ENCODE data around the gene SHTN1.

Gene SHTN1

DNA sequence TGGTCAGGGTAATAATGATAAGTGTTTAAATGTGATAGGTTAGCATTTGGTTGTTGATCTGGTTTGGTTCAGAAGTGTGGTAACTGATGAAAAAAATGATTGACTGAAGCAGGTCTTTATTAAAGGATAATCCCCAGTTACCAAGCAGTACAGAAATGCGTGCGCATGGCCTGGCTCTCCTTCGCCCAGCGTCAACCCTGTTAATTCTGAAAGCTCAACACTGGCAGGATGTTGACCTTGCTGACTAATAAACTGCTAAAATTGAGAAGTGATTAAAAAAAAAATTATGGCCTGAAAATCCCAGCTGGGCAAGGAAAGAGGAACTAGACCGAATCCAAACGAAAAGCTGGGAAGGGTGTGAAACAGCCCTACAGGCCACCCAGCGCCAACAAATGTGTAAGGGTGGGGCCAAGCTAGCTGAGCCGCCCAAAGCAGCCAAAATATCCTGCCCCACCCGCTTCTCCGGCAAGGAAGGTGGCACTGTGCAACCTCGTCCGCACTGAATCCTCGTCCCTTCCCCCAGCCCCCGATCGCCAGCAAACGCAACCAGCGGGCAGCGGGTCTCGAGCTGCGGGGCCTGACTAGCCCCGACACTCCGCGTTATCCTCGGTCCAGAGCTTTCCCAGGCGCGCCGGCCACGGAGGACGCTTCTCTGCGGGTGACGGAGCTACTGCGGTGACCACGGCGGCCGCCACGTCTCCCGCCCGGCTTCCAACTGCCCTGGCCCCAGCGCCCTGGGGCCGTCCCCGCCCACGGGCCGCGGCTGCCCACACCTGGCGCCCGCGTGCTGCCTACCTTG is 561 bp downstream of the SHTN1 start:
- Histone ChIP-seq H3K27ac (no peak overlapping the region), H3K36me3 (ENCODE audit: insufficient read depth, low read length) (no peaks in the 10 kb centered on the region), H3K9me3 (ENCODE audit: low read depth, low read length) (no peaks in the 10 kb centered on the region), H3K4me3 (peak overlapping the region; percentile 85), H3K9ac (ENCODE audit: insufficient read length) (peak overlapping the region; percentile 74)
- TF ChIP-seq POLR2AphosphoS5 (IDR thresholded peaks at IDR 0.05; ENCODE audit: borderline replicate concordance, low read depth, low read length) (no peak), FOXP2 (optimal IDR thresholded peaks at IDR 0.05; ENCODE audit: control extremely low read depth, extremely low read length, insufficient read depth) (no peak), EZH2 (IDR thresholded peaks at IDR 0.05) (no peak)
- DNase-seq (ENCODE audit: low read depth, low spot score): no peak

DNA sequence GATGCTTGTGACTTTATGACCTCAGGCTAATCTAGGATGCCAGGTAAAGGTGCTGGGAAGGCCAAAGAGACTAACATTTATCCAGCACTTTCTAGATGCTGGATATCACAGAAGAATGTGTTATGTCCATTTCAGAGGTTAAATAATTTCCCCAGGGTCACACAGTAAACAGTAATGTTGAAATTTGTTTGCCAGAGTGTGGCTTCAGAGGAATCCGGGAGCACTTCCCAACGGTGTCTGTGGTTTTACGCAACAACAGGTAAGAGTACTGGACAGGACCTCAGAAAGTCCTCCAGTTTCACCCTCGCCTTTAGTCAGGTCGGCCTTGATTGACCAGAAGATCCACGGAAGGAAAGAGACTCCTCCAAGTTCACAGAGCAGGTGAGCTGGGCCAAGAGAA is 1.7 kb downstream of the SHTN1 start:
- DNase-seq (ENCODE audit: low read depth, low spot score): no peak
- no peaks in the 10 kb centered on the region for H3K9me3 ChIP-seq (ENCODE audit: low read depth, low read length)
- no peaks in the 10 kb centered on the region for H3K36me3 ChIP-seq (ENCODE audit: insufficient read depth, low read length)
- H3K4me3 ChIP-seq: no peak overlapping the region
- TF ChIP-seq POLR2AphosphoS5 (IDR thresholded peaks at IDR 0.05; ENCODE audit: borderline replicate concordance, low read depth, low read length) (no peak), FOXP2 (optimal IDR thresholded peaks at IDR 0.05; ENCODE audit: control extremely low read depth, extremely low read length, insufficient read depth) (no peak)
- no peak overlapping the region for H3K27ac ChIP-seq
- no peak overlapping the region for H3K9ac ChIP-seq (ENCODE audit: insufficient read length)

DNA sequence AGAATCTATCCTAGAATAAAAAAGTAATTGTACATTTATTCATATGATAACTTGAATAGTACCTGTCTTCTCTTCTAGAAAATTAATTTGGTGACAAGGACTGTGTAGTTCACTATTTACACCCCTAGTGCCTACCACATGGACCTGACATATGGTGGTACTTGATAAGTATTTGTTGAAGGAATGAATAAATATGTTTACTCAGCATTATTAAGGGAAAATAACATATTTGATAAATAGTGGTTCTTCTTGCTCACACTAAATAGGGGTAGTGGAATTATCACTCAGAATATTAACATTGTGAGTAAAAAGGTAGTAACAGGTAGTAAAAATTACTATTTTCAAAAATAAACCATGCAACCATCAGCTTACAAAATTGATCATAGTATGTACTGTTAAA is 2.8 kb downstream of the SHTN1 start:
- no peak overlapping the region for H3K9ac ChIP-seq (ENCODE audit: insufficient read length)

DNA sequence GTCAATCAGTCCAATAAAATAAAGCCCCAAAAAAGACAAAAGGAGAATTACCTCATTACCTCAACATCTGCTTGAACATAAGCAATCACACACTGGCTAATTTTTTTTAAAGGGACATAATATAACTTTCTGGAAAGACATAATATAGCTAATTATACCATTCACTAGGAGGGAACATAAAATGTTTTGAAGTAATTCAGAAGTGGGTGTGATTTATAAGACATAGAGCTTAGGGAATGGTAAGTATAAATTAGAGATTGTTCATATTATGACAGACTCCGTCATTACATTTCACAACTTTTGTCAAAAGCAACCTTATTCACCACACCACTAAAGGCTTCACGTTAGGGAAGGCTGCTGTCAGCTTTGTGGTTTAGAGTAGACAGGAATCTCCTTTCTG is 3.8 kb downstream of the SHTN1 start:
- no peak overlapping the region for H3K9ac ChIP-seq (ENCODE audit: insufficient read length)
- no peak overlapping the region for H3K4me3 ChIP-seq
- TF ChIP-seq FOXP2 (optimal IDR thresholded peaks at IDR 0.05; ENCODE audit: control extremely low read depth, extremely low read length, insufficient read depth) (no peak), EZH2 (IDR thresholded peaks at IDR 0.05) (no peak), POLR2AphosphoS5 (IDR thresholded peaks at IDR 0.05; ENCODE audit: borderline replicate concordance, low read depth, low read length) (no peak)
- H3K27ac ChIP-seq: no peak overlapping the region
- H3K36me3 ChIP-seq (ENCODE audit: insufficient read depth, low read length): no peaks in the 10 kb centered on the region
- no peaks in the 10 kb centered on the region for H3K9me3 ChIP-seq (ENCODE audit: low read depth, low read length)
- DNase-seq (ENCODE audit: low read depth, low spot score): no peak

More for the DNA sequence above, 2.8 kb downstream of the SHTN1 start:
- no peaks in the 10 kb centered on the region for H3K36me3 ChIP-seq (ENCODE audit: insufficient read depth, low read length)
- H3K27ac ChIP-seq: no peak overlapping the region
- no peak overlapping the region for H3K4me3 ChIP-seq
- H3K9me3 ChIP-seq (ENCODE audit: low read depth, low read length): no peaks in the 10 kb centered on the region
- no peak for DNase-seq (ENCODE audit: low read depth, low spot score)
- TF ChIP-seq POLR2AphosphoS5 (IDR thresholded peaks at IDR 0.05; ENCODE audit: borderline replicate concordance, low read depth, low read length) (no peak), EZH2 (IDR thresholded peaks at IDR 0.05) (no peak), FOXP2 (optimal IDR thresholded peaks at IDR 0.05; ENCODE audit: control extremely low read depth, extremely low read length, insufficient read depth) (no peak)

DNA sequence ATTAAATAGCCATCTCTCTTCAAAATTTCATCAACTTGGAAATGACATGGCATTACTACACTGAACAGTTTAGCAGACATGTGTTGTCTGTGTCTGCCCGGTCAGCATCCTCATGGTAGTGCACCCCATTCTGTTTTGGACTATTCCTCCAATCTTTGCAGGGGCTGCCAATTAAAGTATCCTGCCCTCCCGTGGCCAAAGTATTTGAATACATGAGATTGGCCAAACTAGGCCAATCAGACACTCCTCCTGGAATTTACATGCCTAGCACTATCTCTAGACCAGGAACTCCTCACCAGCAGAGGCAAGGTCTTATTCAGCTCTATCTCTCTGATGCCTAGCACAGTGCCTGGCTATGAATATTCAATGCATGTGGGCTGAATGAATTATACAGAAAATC is 4.4 kb downstream of the SHTN1 start:
- H3K9ac ChIP-seq (ENCODE audit: insufficient read length): no peak overlapping the region
- TF ChIP-seq POLR2AphosphoS5 (IDR thresholded peaks at IDR 0.05; ENCODE audit: borderline replicate concordance, low read depth, low read length): no peak
- TF ChIP-seq FOXP2 (optimal IDR thresholded peaks at IDR 0.05; ENCODE audit: control extremely low read depth, extremely low read length, insufficient read depth): no peak
- no peak for TF ChIP-seq EZH2 (IDR thresholded peaks at IDR 0.05)
- H3K36me3 ChIP-seq (ENCODE audit: insufficient read depth, low read length): no peaks in the 10 kb centered on the region
- H3K9me3 ChIP-seq (ENCODE audit: low read depth, low read length): no peaks in the 10 kb centered on the region
- DNase-seq (ENCODE audit: low read depth, low spot score): no peak
- no peak overlapping the region for H3K27ac ChIP-seq
- no peak overlapping the region for H3K4me3 ChIP-seq

DNA sequence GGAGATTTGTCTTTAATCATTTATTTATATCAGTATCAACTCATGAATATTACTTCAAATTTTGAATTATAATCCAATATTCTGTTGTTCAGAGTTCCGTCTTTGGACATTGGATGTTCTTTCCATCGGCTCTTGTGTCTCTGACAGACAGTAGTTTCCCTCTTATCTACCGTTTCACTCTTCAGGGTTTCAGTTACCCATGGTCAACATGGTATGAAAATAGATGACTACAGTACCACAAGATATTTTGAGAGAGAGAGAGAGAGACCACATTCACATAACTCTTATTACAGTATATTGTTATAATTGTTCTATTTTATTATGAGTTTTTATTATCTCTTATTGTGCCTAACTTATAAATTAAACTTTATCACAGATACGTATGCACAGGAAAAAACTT is 6.8 kb downstream of the SHTN1 start:
- no peak for DNase-seq (ENCODE audit: low read depth, low spot score)
- no peak for TF ChIP-seq EZH2 (IDR thresholded peaks at IDR 0.05)
- TF ChIP-seq FOXP2 (optimal IDR thresholded peaks at IDR 0.05; ENCODE audit: control extremely low read depth, extremely low read length, insufficient read depth): no peak
- TF ChIP-seq POLR2AphosphoS5 (IDR thresholded peaks at IDR 0.05; ENCODE audit: borderline replicate concordance, low read depth, low read length): no peak
- H3K27ac ChIP-seq: no peak overlapping the region

DNA sequence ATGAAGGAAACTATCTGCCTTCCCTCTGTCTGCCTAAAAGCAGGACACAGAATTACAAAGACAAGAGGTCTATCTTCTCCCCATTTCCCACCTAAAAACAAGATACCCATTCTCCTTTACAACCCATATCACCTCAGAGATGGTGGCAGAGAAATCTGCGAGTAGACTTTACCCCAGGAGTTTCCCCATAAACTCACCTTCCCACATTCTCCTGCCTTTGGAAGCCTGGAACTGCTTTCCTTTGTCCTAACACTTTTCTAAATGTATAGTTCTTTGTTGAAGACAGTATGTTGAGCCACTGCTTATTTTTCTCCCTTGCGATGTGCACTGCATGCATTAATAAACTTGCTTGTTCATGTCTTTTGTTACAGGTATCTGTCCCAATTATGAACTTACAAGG is 8.0 kb downstream of the SHTN1 start:
- H3K36me3 ChIP-seq (ENCODE audit: insufficient read depth, low read length): no peaks in the 10 kb centered on the region
- no peak overlapping the region for H3K9ac ChIP-seq (ENCODE audit: insufficient read length)
- no peak for TF ChIP-seq POLR2AphosphoS5 (IDR thresholded peaks at IDR 0.05; ENCODE audit: borderline replicate concordance, low read depth, low read length)
- TF ChIP-seq EZH2 (IDR thresholded peaks at IDR 0.05): no peak
- no peak for TF ChIP-seq FOXP2 (optimal IDR thresholded peaks at IDR 0.05; ENCODE audit: control extremely low read depth, extremely low read length, insufficient read depth)
- H3K4me3 ChIP-seq: no peak overlapping the region
- H3K9me3 ChIP-seq (ENCODE audit: low read depth, low read length): no peaks in the 10 kb centered on the region
- DNase-seq (ENCODE audit: low read depth, low spot score): no peak
- H3K27ac ChIP-seq: no peak overlapping the region

More for the DNA sequence above, 6.8 kb downstream of the SHTN1 start:
- H3K9me3 ChIP-seq (ENCODE audit: low read depth, low read length): no peaks in the 10 kb centered on the region
- H3K4me3 ChIP-seq: no peak overlapping the region
- H3K9ac ChIP-seq (ENCODE audit: insufficient read length): no peak overlapping the region
- no peaks in the 10 kb centered on the region for H3K36me3 ChIP-seq (ENCODE audit: insufficient read depth, low read length)

DNA sequence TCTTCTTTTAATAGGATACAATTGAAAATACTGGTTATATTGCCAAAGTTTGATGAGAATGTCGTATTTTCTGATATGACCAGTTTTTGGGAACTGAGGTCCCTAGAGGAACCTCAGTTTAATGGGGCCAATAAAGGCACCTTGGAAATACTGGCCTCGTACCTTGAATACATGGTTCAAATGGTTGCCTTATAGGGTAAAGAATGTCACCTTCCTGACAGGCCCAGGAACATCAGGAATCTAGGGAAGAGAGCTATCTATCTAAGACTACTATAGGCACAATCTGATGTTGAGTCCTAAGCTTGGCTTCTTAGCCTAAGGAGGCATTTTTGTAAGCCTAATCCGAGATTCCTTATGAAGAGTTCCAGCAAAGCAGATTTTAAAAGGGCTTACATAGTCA is 9.3 kb downstream of the SHTN1 start:
- Histone ChIP-seq H3K9ac (ENCODE audit: insufficient read length) (no peak overlapping the region), H3K4me3 (no peak overlapping the region), H3K36me3 (ENCODE audit: insufficient read depth, low read length) (no peaks in the 10 kb centered on the region), H3K9me3 (ENCODE audit: low read depth, low read length) (no peaks in the 10 kb centered on the region), H3K27ac (no peak overlapping the region)
- no peak for TF ChIP-seq FOXP2 (optimal IDR thresholded peaks at IDR 0.05; ENCODE audit: control extremely low read depth, extremely low read length, insufficient read depth)
- no peak for TF ChIP-seq EZH2 (IDR thresholded peaks at IDR 0.05)
- no peak for TF ChIP-seq POLR2AphosphoS5 (IDR thresholded peaks at IDR 0.05; ENCODE audit: borderline replicate concordance, low read depth, low read length)
- DNase-seq (ENCODE audit: low read depth, low spot score): no peak

Data from SK-N-MC (cell line).